Measurements from ENCODE around the gene USP49.

USP49 gene

GRCh38 chr6:41931792-41932191 is 36.6 kb upstream of the USP49 start:
- DNase-seq (ENCODE audit: extremely low read depth in 1 of 2, low read depth in 1 of 2) = no peak

GRCh38 chr6:41929924-41930323 is 34.7 kb upstream of the USP49 start:
- no peak for DNase-seq (ENCODE audit: extremely low read depth in 1 of 2, low read depth in 1 of 2)

- no peak for DNase-seq (ENCODE audit: extremely low read depth in 1 of 2, low read depth in 1 of 2)
These were observed 32.1 kb upstream of the USP49 start for GRCh38 chr6:41927253-41927652.

GRCh38 chr6:41922154-41922553 is 27.0 kb upstream of the USP49 start:
- no peak for DNase-seq (ENCODE audit: extremely low read depth in 1 of 2, low read depth in 1 of 2)

GRCh38 chr6:41921712-41921998 is 26.5 kb upstream of the USP49 start:
- DNase-seq (ENCODE audit: extremely low read depth in 1 of 2, low read depth in 1 of 2) = no peak

- DNase-seq (ENCODE audit: extremely low read depth in 1 of 2, low read depth in 1 of 2) = peak; percentile 81 to 89
These were observed 25.9 kb upstream of the USP49 start, which contains the start of the genes BYSL and MED20 for GRCh38 chr6:41920921-41921711. Gene BYSL (plus strand): TSS chr6:41921499. CDS start chr6:41921563, 64 bp downstream. Gene MED20 (minus strand): TSS chr6:41921139. CDS start chr6:41921018, 121 bp downstream.

GRCh38 chr6:41917528-41917927 is 22.4 kb upstream of the USP49 start:
- no peak for DNase-seq (ENCODE audit: extremely low read depth in 1 of 2, low read depth in 1 of 2)

GRCh38 chr6:41914869-41915530 is 19.8 kb upstream of the USP49 start:
- no peak for DNase-seq (ENCODE audit: extremely low read depth in 1 of 2, low read depth in 1 of 2)

GRCh38 chr6:41914343-41914742 is 19.2 kb upstream of the USP49 start:
- no peak for DNase-seq (ENCODE audit: extremely low read depth in 1 of 2, low read depth in 1 of 2)

GRCh38 chr6:41909727-41910126 is 14.6 kb upstream of the USP49 start:
- DNase-seq (ENCODE audit: extremely low read depth in 1 of 2, low read depth in 1 of 2) = no peak

- DNase-seq (ENCODE audit: extremely low read depth in 1 of 2, low read depth in 1 of 2) = peak in 1 of 2 donors; percentile 25
These were observed 6.8 kb upstream of the USP49 start for GRCh38 chr6:41901882-41902519.

GRCh38 chr6:41900861-41901260 is 5.7 kb upstream of the USP49 start:
- DNase-seq (ENCODE audit: extremely low read depth in 1 of 2, low read depth in 1 of 2) = no peak

GRCh38 chr6:41896281-41896680 is 1.1 kb upstream of the USP49 start:
- no peak for DNase-seq (ENCODE audit: extremely low read depth in 1 of 2, low read depth in 1 of 2)

GRCh38 chr6:41894366-41895299 is 542 bp downstream of the USP49 start:
- DNase-seq (ENCODE audit: extremely low read depth in 1 of 2, low read depth in 1 of 2) = no peak

GRCh38 chr6:41892921-41893564 is 2.1 kb downstream of the USP49 start:
- DNase-seq (ENCODE audit: extremely low read depth in 1 of 2, low read depth in 1 of 2) = no peak

- DNase-seq (ENCODE audit: extremely low read depth in 1 of 2, low read depth in 1 of 2) = no peak
These were observed 7.8 kb downstream of the USP49 start for GRCh38 chr6:41887331-41887751.

GRCh38 chr6:41885930-41886329 is 9.2 kb downstream of the USP49 start:
- no peak for DNase-seq (ENCODE audit: extremely low read depth in 1 of 2, low read depth in 1 of 2)

- no peak for DNase-seq (ENCODE audit: extremely low read depth in 1 of 2, low read depth in 1 of 2)
These were observed 10.2 kb downstream of the USP49 start for GRCh38 chr6:41884957-41885356.

GRCh38 chr6:41881506-41881905 is 13.7 kb downstream of the USP49 start:
- no peak for DNase-seq (ENCODE audit: extremely low read depth in 1 of 2, low read depth in 1 of 2)

- DNase-seq (ENCODE audit: extremely low read depth in 1 of 2, low read depth in 1 of 2) = no peak
These were observed 16.2 kb downstream of the USP49 start for GRCh38 chr6:41878961-41879405.

Measured in stimulated activated CD8-positive, alpha-beta memory T cell treated with anti-CD3 and anti-CD28 coated beads, Interleukin-7, amount 100 ng/mL, for 48 hours (primary cell).